Karpas-422 (cell line): ENCODE data around the gene TADA2A. TPM values are rescaled to one million over a fixed set of nuclear protein-coding genes. Genes with fewer than 3 reads are reported as not detected.
"Not testable (repeated sequence)": the region's sequence is repeated elsewhere in the genome, so short reads cannot be mapped to it uniquely, and the experiment has no call there.

Experiments used
- DNase-seq: peaks from one replicate; pipeline ENCODE4 v3.0.0-alpha.2; 2015
- H2AFZ ChIP-seq: fragments of 200-600 bp; sonication (generic); 2 replicates; pipeline ENCODE4 v1.6.1; 2014; ENCODE audit warnings: antibody characterized with exemption, low read length, mixed read lengths
- H3K27ac ChIP-seq: fragments of 200-600 bp; sonication (generic); 2 replicates; pipeline ENCODE4 v1.5.1; 2014; ENCODE audit warnings: mild to moderate bottlenecking, low read length, moderate library complexity
- H3K27me3 ChIP-seq: fragments of 200-600 bp; sonication (generic); 2 replicates; pipeline ENCODE4 v1.6.1; 2014; ENCODE audit warnings: low read length, mixed read lengths
- H3K36me3 ChIP-seq: fragments of 200-600 bp; sonication (generic); 2 replicates; pipeline ENCODE4 v1.6.1; 2014; ENCODE audit warnings: low read length, mixed read lengths; ENCODE audit not compliant: insufficient read depth
- H3K4me1 ChIP-seq: fragments of 200-600 bp; sonication (generic); 2 replicates; pipeline ENCODE4 v1.6.1; 2014; ENCODE audit warnings: mild to moderate bottlenecking, low read length, mixed read lengths
- H3K4me2 ChIP-seq: fragments of 200-600 bp; sonication (generic); 2 replicates; pipeline ENCODE4 v1.6.1; 2014; ENCODE audit warnings: low read length, low read depth, mild to moderate bottlenecking; ENCODE audit not compliant: poor library complexity, severe bottlenecking
- H3K4me3 ChIP-seq: fragments of 200-600 bp; sonication (generic); 2 replicates; pipeline ENCODE4 v1.5.1; 2014; ENCODE audit warnings: mild to moderate bottlenecking, antibody characterized with exemption, low read length, mixed read lengths
- H3K79me2 ChIP-seq: fragments of 200-600 bp; sonication (generic); 2 replicates; pipeline ENCODE4 v1.6.1; 2014; ENCODE audit warnings: mild to moderate bottlenecking, low read length, mixed read lengths
- H3K9ac ChIP-seq: fragments of 200-600 bp; sonication (generic); 2 replicates; pipeline ENCODE4 v1.6.0; 2014; ENCODE audit warnings: low read length
- H3K9me2 ChIP-seq: fragments of 200-600 bp; sonication (generic), shearing (Covaris generic); replicated peaks from 2 replicates; pipeline ENCODE4 v1.6.0; 2014; ENCODE audit warnings: mild to moderate bottlenecking, low read length, moderate library complexity; ENCODE audit not compliant: insufficient read depth
- H3K9me3 ChIP-seq: fragments of 300-700, 200-600 bp; sonication (generic); 2 replicates; pipeline ENCODE4 v1.6.1; 2014; ENCODE audit warnings: low read length, mixed read lengths
- H4K20me1 ChIP-seq: fragments of 200-600 bp; sonication (generic); 2 replicates; pipeline ENCODE4 v1.6.1; 2014; ENCODE audit warnings: mild to moderate bottlenecking, antibody characterized with exemption, low read length, low read depth; ENCODE audit not compliant: insufficient read depth
- total RNA-seq: library from RNA; depleted of rRNA; stranded (reverse); fragments of >200 nt; shearing (Covaris generic); gene quantifications from 2 replicates; pipeline ENCODE4 v1.2.3, GENCODE V29; 2014; ENCODE audit warnings: low replicate concordance

TADA2A gene
- total RNA-seq, 1 experiment from 2014 or later, result 28.1 TPM

- Histone ChIP-seq H3K4me2 (peak overlapping the region; percentile 99), H3K36me3 (peaks cover 14% of the 10 kb centered on the region), H3K4me3 (peak overlapping the region; percentile 99), H3K79me2 (peaks cover 36% of the 10 kb centered on the region), H3K4me1 (peaks cover 26% of the 10 kb centered on the region)
- not testable (repeated sequence) for H3K27me3 ChIP-seq, H4K20me1 ChIP-seq, H2AFZ ChIP-seq, H3K27ac ChIP-seq, H3K9ac ChIP-seq, H3K9me2 ChIP-seq, DNase-seq, H3K9me3 ChIP-seq
These were observed 1.4 kb downstream of the TADA2A start for GRCh38 chr17:37408145-37408479.

GRCh38 chr17:37410357-37410756, 3.7 kb downstream of the TADA2A start:
- peaks cover 46% of the 10 kb centered on the region for H3K79me2 ChIP-seq
- H4K20me1 ChIP-seq, result no peaks in the 10 kb centered on the region
- no peak overlapping the region for H3K9ac ChIP-seq
- no peaks in the 10 kb centered on the region for H3K27me3 ChIP-seq
- no peaks in the 10 kb centered on the region for H3K9me3 ChIP-seq
- H3K27ac ChIP-seq, result no peak overlapping the region
- no peaks in the 10 kb centered on the region for H3K9me2 ChIP-seq
- H3K4me1 ChIP-seq, result peaks cover 19% of the 10 kb centered on the region
- DNase-seq, result no peak
- H3K36me3 ChIP-seq, result peaks cover 30% of the 10 kb centered on the region
- H3K4me2 ChIP-seq, result no peak overlapping the region
- H2AFZ ChIP-seq, result no peak overlapping the region
- no peak overlapping the region for H3K4me3 ChIP-seq

- no peak overlapping the region for H3K27ac ChIP-seq
- H3K79me2 ChIP-seq, result peaks cover 23% of the 10 kb centered on the region
- H3K9ac ChIP-seq, result no peak overlapping the region
- no peak overlapping the region for H3K4me2 ChIP-seq
- no peak overlapping the region for H2AFZ ChIP-seq
- H3K27me3 ChIP-seq, result no peaks in the 10 kb centered on the region
- H3K4me3 ChIP-seq, result no peak overlapping the region
- H3K4me1 ChIP-seq, result no peaks in the 10 kb centered on the region
- peaks cover 33% of the 10 kb centered on the region for H3K36me3 ChIP-seq
- no peaks in the 10 kb centered on the region for H4K20me1 ChIP-seq
- no peaks in the 10 kb centered on the region for H3K9me3 ChIP-seq
- no peaks in the 10 kb centered on the region for H3K9me2 ChIP-seq
- no peak for DNase-seq
These were observed 7.3 kb downstream of the TADA2A start for GRCh38 chr17:37413875-37414519.

- Histone ChIP-seq H3K79me2 (peaks cover 20% of the 10 kb centered on the region), H3K4me1 (no peaks in the 10 kb centered on the region), H3K27me3 (no peaks in the 10 kb centered on the region), H2AFZ (no peak overlapping the region), H4K20me1 (no peaks in the 10 kb centered on the region), H3K9me2 (no peaks in the 10 kb centered on the region), H3K4me2 (no peak overlapping the region), H3K9me3 (no peaks in the 10 kb centered on the region), H3K36me3 (peaks cover 21% of the 10 kb centered on the region), H3K27ac (no peak overlapping the region), H3K4me3 (no peak overlapping the region), H3K9ac (no peak overlapping the region)
- no peak for DNase-seq
These were observed 11.2 kb downstream of the TADA2A start for GRCh38 chr17:37417852-37418251.

- Histone ChIP-seq H3K4me1 (no peaks in the 10 kb centered on the region), H3K27ac (no peak overlapping the region), H3K4me3 (no peak overlapping the region), H2AFZ (no peak overlapping the region), H3K36me3 (peaks cover 31% of the 10 kb centered on the region; the same call in 1 of the 2 replicates), H4K20me1 (no peaks in the 10 kb centered on the region), H3K79me2 (0 out of 2 replicates have a peak, but pooled peaks cover under 1% of the 10 kb centered on the region), H3K27me3 (no peaks in the 10 kb centered on the region), H3K9me3 (no peaks in the 10 kb centered on the region), H3K9me2 (no peaks in the 10 kb centered on the region), H3K9ac (no peak overlapping the region), H3K4me2 (no peak overlapping the region)
- DNase-seq, result no peak
These were observed 16.4 kb downstream of the TADA2A start for GRCh38 chr17:37422971-37423625.

- no peaks in the 10 kb centered on the region for H3K9me3 ChIP-seq
- H2AFZ ChIP-seq, result no peak overlapping the region
- DNase-seq, result no peak
- no peak overlapping the region for H3K4me2 ChIP-seq
- H3K36me3 ChIP-seq, result peaks cover 31% of the 10 kb centered on the region; the same call in 1 of the 2 replicates
- H3K9me2 ChIP-seq, result no peaks in the 10 kb centered on the region
- H3K27ac ChIP-seq, result no peak overlapping the region
- H3K27me3 ChIP-seq, result no peaks in the 10 kb centered on the region
- H3K4me1 ChIP-seq, result no peaks in the 10 kb centered on the region
- H3K79me2 ChIP-seq, result peaks cover 5% of the 10 kb centered on the region; the same call in 1 of the 2 replicates
- no peak overlapping the region for H3K9ac ChIP-seq
- no peaks in the 10 kb centered on the region for H4K20me1 ChIP-seq
- H3K4me3 ChIP-seq, result no peak overlapping the region
These were observed 18.6 kb downstream of the TADA2A start for GRCh38 chr17:37425268-37425667.

- H3K9me3 ChIP-seq, result no peaks in the 10 kb centered on the region
- peaks cover 22% of the 10 kb centered on the region for H3K79me2 ChIP-seq
- no peaks in the 10 kb centered on the region for H4K20me1 ChIP-seq
- no peak overlapping the region for H3K27ac ChIP-seq
- H3K4me1 ChIP-seq, result no peaks in the 10 kb centered on the region
- peak; percentile 27 for DNase-seq
- no peak overlapping the region for H3K4me3 ChIP-seq
- H3K36me3 ChIP-seq, result peaks cover 30% of the 10 kb centered on the region; the same call in 1 of the 2 replicates
- H2AFZ ChIP-seq, result no peak overlapping the region
- no peaks in the 10 kb centered on the region for H3K9me2 ChIP-seq
- H3K9ac ChIP-seq, result no peak overlapping the region
- H3K27me3 ChIP-seq, result no peaks in the 10 kb centered on the region
- no peak overlapping the region for H3K4me2 ChIP-seq
These were observed 22.4 kb downstream of the TADA2A start for GRCh38 chr17:37429039-37429438.

GRCh38 chr17:37429453-37429852, 22.8 kb downstream of the TADA2A start:
- Histone ChIP-seq H3K4me2 (no peak overlapping the region), H3K9me2 (no peaks in the 10 kb centered on the region), H3K27ac (no peak overlapping the region), H4K20me1 (no peaks in the 10 kb centered on the region), H3K9me3 (no peaks in the 10 kb centered on the region), H3K79me2 (peaks cover 22% of the 10 kb centered on the region), H2AFZ (no peak overlapping the region), H3K9ac (no peak overlapping the region), H3K4me1 (no peaks in the 10 kb centered on the region), H3K27me3 (no peaks in the 10 kb centered on the region), H3K36me3 (peaks cover 30% of the 10 kb centered on the region; the same call in 1 of the 2 replicates), H3K4me3 (no peak overlapping the region)
- DNase-seq, result peak; percentile 5
